ENCODE measurements around the gene SRSF1. TPM values are rescaled to one million over a fixed set of nuclear protein-coding genes. Genes with fewer than 3 reads are reported as not detected.
"Not testable (repeated sequence)": the region's sequence is repeated elsewhere in the genome, so short reads cannot be mapped to it uniquely, and the experiment has no call there.

SRSF1 gene
- polyA plus RNA-seq, 1 donor = 213 TPM

GRCh38 chr17:57982452-57983170 lies 24.4 kb downstream of the SRSF1 start:
- H3K27ac ChIP-seq (ENCODE audit: low read length) = no peak overlapping the region
- H3K9me3 ChIP-seq (ENCODE audit: control insufficient read depth, low read depth, low read length) = no peaks in the 10 kb centered on the region
- no peaks in the 10 kb centered on the region for H3K27me3 ChIP-seq (ENCODE audit: control insufficient read depth, insufficient read depth, low read length)
- peaks cover 42% of the 10 kb centered on the region for H3K36me3 ChIP-seq (ENCODE audit: control insufficient read depth, insufficient read depth, low read length)
- WGBS (ENCODE audit: insufficient coverage, low lambda C conversion rate) = no CpG with 5 or more reads among the region's 14 CpGs
- DNase-seq = no peak
- no peak overlapping the region for H3K4me3 ChIP-seq (ENCODE audit: low read length)
- peaks cover 10% of the 10 kb centered on the region for H3K4me1 ChIP-seq (ENCODE audit: control insufficient read depth, insufficient read depth, low read length)

DNA sequence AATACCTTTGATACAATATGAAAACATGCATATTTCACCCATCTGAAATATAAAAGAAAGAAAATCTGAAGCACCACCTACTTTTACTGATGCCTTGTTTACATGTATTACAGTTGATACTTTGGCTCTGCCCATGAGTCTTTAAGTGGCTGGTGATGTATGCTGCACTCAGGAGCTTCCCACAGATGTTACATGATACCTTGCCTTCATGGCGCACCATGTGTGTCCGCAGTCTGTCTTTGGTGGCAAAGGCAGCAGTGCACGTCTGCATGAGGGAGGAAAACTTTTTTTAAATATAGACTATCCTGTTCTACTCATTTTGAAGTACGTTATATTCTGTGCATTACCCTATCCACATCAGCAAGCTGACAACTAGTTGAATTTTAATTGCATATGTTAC lies 26.5 kb downstream of the SRSF1 start:
- H3K36me3 ChIP-seq (ENCODE audit: control insufficient read depth, insufficient read depth, low read length) = peaks cover 60% of the 10 kb centered on the region
- H3K4me3 ChIP-seq (ENCODE audit: low read length) = no peak overlapping the region
- H3K27me3 ChIP-seq (ENCODE audit: control insufficient read depth, insufficient read depth, low read length) = no peaks in the 10 kb centered on the region
- no CpG with 5 or more reads among the region's 4 CpGs for WGBS (ENCODE audit: insufficient coverage, low lambda C conversion rate)
- H3K27ac ChIP-seq (ENCODE audit: low read length) = no peak overlapping the region
- H3K9me3 ChIP-seq (ENCODE audit: control insufficient read depth, low read depth, low read length) = no peaks in the 10 kb centered on the region
- DNase-seq = no peak
- peaks cover 12% of the 10 kb centered on the region for H3K4me1 ChIP-seq (ENCODE audit: control insufficient read depth, insufficient read depth, low read length)

- Histone ChIP-seq H3K4me1 (ENCODE audit: control insufficient read depth, insufficient read depth, low read length) (peaks cover 11% of the 10 kb centered on the region), H3K9me3 (ENCODE audit: control insufficient read depth, low read depth, low read length) (no peaks in the 10 kb centered on the region), H3K27ac (ENCODE audit: low read length) (no peak overlapping the region), H3K27me3 (ENCODE audit: control insufficient read depth, insufficient read depth, low read length) (no peaks in the 10 kb centered on the region), H3K4me3 (ENCODE audit: low read length) (no peak overlapping the region), H3K36me3 (ENCODE audit: control insufficient read depth, insufficient read depth, low read length) (peaks cover 69% of the 10 kb centered on the region)
- WGBS (ENCODE audit: insufficient coverage, low lambda C conversion rate) = 83% methylated on average over 1 of the region's 1 CpG
- no peak for DNase-seq
Observed at GRCh38 chr17:57979076-57979475, 28.0 kb downstream of the SRSF1 start.

DNA sequence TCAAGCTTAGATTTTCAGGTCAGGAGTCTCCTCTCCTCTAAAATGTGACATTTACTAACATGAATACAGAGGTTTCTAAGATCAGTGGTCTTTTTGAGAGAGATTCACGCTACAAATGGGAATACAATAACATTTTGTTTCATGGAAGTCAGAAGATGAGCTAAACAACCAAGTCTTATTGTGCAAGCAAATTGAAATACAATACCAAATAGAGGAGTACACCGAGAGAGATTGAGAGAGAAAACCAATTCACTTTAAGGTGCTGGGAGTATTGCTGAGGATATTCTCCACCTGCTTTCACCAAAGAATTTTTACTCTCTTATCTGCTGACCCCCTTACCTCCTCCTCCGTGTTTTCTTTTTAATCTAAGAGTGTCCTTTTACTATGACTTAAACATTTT lies 30.5 kb downstream of the SRSF1 start:
- no peak for DNase-seq
- Histone ChIP-seq H3K27ac (ENCODE audit: low read length) (no peak overlapping the region), H3K9me3 (ENCODE audit: control insufficient read depth, low read depth, low read length) (no peaks in the 10 kb centered on the region), H3K4me3 (ENCODE audit: low read length) (no peak overlapping the region), H3K4me1 (ENCODE audit: control insufficient read depth, insufficient read depth, low read length) (peaks cover 11% of the 10 kb centered on the region), H3K36me3 (ENCODE audit: control insufficient read depth, insufficient read depth, low read length) (peaks cover 64% of the 10 kb centered on the region), H3K27me3 (ENCODE audit: control insufficient read depth, insufficient read depth, low read length) (no peaks in the 10 kb centered on the region)
- 50% methylated on average over 1 of the region's 3 CpGs for WGBS (ENCODE audit: insufficient coverage, low lambda C conversion rate)

- no peak overlapping the region for H3K4me3 ChIP-seq (ENCODE audit: low read length)
- peaks cover 11% of the 10 kb centered on the region for H3K4me1 ChIP-seq (ENCODE audit: control insufficient read depth, insufficient read depth, low read length)
- peaks cover 55% of the 10 kb centered on the region for H3K36me3 ChIP-seq (ENCODE audit: control insufficient read depth, insufficient read depth, low read length)
- WGBS (ENCODE audit: insufficient coverage, low lambda C conversion rate) = no CpG with 5 or more reads among the region's 1 CpG
- H3K27me3 ChIP-seq (ENCODE audit: control insufficient read depth, insufficient read depth, low read length) = no peaks in the 10 kb centered on the region
- H3K27ac ChIP-seq (ENCODE audit: low read length) = peak overlapping the region; percentile 18
- H3K9me3 ChIP-seq (ENCODE audit: control insufficient read depth, low read depth, low read length) = no peaks in the 10 kb centered on the region
- no peak for DNase-seq
Observed at GRCh38 chr17:57975044-57975443, 32.0 kb downstream of the SRSF1 start.

DNA sequence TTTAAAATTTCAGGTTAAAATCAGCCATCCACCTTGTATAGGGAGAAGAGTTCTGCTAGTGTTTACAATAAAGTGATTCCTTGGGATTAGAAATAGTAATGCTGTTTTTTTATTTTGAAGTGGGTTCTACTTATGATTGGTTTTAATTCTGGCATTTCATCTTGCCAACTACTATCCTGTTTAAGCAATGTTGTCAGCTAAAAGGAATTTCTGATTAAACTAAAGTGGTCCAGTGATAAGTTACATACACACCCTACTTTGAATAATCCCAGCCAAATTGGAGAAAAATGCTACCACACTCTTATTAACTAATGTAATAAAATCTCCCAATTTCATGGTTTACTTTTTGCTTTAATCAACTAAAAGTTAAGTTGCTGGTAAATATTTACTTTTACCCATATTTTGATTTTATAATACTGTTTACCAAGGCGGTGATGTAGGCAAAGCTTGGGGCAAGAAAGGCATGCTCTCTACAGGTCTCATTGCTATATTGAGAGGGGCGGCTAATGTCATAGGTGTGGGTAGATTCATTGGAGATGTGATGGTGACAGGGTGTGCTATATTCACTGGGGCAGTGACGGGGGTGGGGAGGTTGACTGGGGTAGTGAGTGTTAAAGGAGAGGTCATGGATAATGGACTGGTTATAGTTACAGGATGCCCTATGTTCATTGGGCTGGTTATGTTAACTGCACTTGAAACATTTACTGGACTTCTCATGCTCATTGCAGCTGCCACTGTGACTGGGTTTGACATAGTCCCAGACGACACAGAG lies 32.8 kb downstream of the SRSF1 start:
- H3K36me3 ChIP-seq (ENCODE audit: control insufficient read depth, insufficient read depth, low read length) = peaks cover 51% of the 10 kb centered on the region

DNA sequence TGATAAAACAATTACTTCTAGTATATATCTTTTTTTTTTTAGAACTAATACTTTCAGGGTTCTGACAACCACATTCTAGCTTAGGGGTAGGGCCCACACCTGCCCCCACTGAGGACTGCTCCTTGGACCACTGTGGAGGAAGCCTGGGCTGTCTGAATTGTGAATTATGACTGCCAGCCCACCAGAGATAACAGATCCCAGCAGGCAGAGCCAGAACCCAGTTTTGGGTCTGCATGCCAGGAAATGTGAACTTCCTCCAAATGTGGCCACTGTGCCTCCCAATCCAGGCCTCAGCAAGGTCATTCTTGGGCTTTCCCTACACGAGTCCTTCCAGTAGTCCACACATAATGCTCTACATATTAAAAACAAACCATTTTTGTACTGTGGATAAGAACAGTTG lies 34.9 kb downstream of the SRSF1 start:
- no peak for DNase-seq
- Histone ChIP-seq H3K36me3 (ENCODE audit: control insufficient read depth, insufficient read depth, low read length) (peaks cover 31% of the 10 kb centered on the region), H3K9me3 (ENCODE audit: control insufficient read depth, low read depth, low read length) (no peaks in the 10 kb centered on the region), H3K4me1 (ENCODE audit: control insufficient read depth, insufficient read depth, low read length) (peaks cover 11% of the 10 kb centered on the region), H3K27ac (ENCODE audit: low read length) (no peak overlapping the region), H3K4me3 (ENCODE audit: low read length) (no peak overlapping the region), H3K27me3 (ENCODE audit: control insufficient read depth, insufficient read depth, low read length) (no peaks in the 10 kb centered on the region)
- no CpG with 5 or more reads among the region's 1 CpG for WGBS (ENCODE audit: insufficient coverage, low lambda C conversion rate)

More for the DNA sequence above, 32.8 kb downstream of the SRSF1 start:
- WGBS (ENCODE audit: insufficient coverage, low lambda C conversion rate) = 80% methylated on average over 1 of the region's 4 CpGs
- H3K27me3 ChIP-seq (ENCODE audit: control insufficient read depth, insufficient read depth, low read length); DNase-seq; H3K27ac ChIP-seq (ENCODE audit: low read length); H3K9me3 ChIP-seq (ENCODE audit: control insufficient read depth, low read depth, low read length); H3K4me3 ChIP-seq (ENCODE audit: low read length): not testable (repeated sequence)
- peaks cover 11% of the 10 kb centered on the region for H3K4me1 ChIP-seq (ENCODE audit: control insufficient read depth, insufficient read depth, low read length)

DNA sequence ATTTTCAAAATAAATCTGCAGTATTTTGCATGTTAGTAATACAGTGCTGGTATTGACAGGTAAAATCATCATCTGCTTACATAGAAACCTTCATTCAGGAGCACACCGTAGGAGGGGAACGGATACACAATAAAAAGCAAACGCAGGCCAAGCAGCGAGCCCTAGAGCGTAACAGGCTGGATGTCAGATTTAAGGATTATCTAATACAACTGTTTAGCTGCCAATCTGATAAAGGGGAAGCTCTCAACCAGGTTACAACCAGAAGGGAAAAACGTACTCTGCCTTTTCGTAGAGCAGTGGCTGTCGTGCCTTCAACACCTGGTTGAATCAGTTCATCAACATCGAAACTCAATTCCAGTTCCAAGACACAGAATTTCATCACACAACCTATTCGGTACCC lies 35.5 kb downstream of the SRSF1 start:
- Histone ChIP-seq H3K27ac (ENCODE audit: low read length) (no peak overlapping the region), H3K36me3 (ENCODE audit: control insufficient read depth, insufficient read depth, low read length) (peaks cover 25% of the 10 kb centered on the region), H3K4me1 (ENCODE audit: control insufficient read depth, insufficient read depth, low read length) (peaks cover 11% of the 10 kb centered on the region), H3K4me3 (ENCODE audit: low read length) (no peak overlapping the region), H3K27me3 (ENCODE audit: control insufficient read depth, insufficient read depth, low read length) (no peaks in the 10 kb centered on the region), H3K9me3 (ENCODE audit: control insufficient read depth, low read depth, low read length) (no peaks in the 10 kb centered on the region)
- DNase-seq = no peak
- WGBS (ENCODE audit: insufficient coverage, low lambda C conversion rate) = no CpG with 5 or more reads among the region's 10 CpGs

DNA sequence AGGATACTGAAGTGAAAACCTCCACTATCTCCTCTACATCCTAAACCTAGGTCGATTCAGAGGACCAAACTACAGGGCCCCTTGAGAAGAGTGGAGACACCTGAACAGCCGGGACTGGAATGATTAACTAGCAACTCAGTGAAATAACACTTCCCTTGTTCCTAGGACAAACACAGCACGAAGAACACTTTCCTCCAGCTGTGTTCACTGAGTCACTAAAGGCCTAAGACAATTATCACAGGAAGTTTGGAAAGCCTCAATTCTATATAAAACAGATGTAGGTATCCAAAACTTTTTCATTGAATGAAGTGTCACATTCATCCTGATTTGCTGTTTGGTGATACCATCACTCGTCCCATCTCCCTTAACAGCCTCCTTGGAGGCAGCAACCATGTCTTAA lies 36.3 kb downstream of the SRSF1 start:
- H3K27ac ChIP-seq (ENCODE audit: low read length) = no peak overlapping the region
- peaks cover 19% of the 10 kb centered on the region for H3K36me3 ChIP-seq (ENCODE audit: control insufficient read depth, insufficient read depth, low read length)
- H3K9me3 ChIP-seq (ENCODE audit: control insufficient read depth, low read depth, low read length) = no peaks in the 10 kb centered on the region
- DNase-seq = no peak
- H3K4me1 ChIP-seq (ENCODE audit: control insufficient read depth, insufficient read depth, low read length) = peaks cover 9% of the 10 kb centered on the region
- WGBS (ENCODE audit: insufficient coverage, low lambda C conversion rate) = 33% methylated on average over 1 of the region's 4 CpGs
- H3K27me3 ChIP-seq (ENCODE audit: control insufficient read depth, insufficient read depth, low read length) = no peaks in the 10 kb centered on the region
- H3K4me3 ChIP-seq (ENCODE audit: low read length) = no peak overlapping the region

DNA sequence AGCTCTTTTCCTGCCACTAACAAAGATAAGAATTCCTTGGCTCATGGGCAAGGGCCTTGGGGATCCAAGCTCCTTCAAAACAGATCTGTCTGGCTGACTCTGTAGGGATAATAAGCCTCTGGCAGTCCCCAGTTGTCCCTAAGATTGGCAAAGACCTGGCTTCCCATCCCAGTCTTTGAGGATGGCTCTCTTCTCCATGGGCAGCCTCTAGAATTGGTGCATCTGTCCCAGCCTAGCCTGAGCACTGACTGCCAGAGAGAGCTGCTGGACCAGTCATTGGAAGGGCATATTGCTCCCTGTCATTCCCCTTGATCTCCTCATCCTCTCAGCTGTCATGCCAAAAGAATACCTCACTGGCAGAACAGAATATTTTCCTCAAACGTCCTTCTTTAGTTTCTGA lies 38.6 kb downstream of the SRSF1 start:
- Histone ChIP-seq H3K27me3 (ENCODE audit: control insufficient read depth, insufficient read depth, low read length) (no peaks in the 10 kb centered on the region), H3K4me3 (ENCODE audit: low read length) (no peak overlapping the region), H3K36me3 (ENCODE audit: control insufficient read depth, insufficient read depth, low read length) (peaks cover 8% of the 10 kb centered on the region), H3K4me1 (ENCODE audit: control insufficient read depth, insufficient read depth, low read length) (no peaks in the 10 kb centered on the region), H3K27ac (ENCODE audit: low read length) (no peak overlapping the region), H3K9me3 (ENCODE audit: control insufficient read depth, low read depth, low read length) (no peaks in the 10 kb centered on the region)
- no peak for DNase-seq
- WGBS (ENCODE audit: insufficient coverage, low lambda C conversion rate) = no CpG with 5 or more reads among the region's 1 CpG

All from large intestine (tissue), 3 donors.